Activated T-cell treated with anti-CD3 and anti-CD28 coated beads, Interleukin-2, amount 50 U/mL, for 1 hour (primary cell): ENCODE data around the gene IL34.
"Not testable (repeated sequence)": the region's sequence is repeated elsewhere in the genome, so short reads cannot be mapped to it uniquely, and the experiment has no call there.

Experiments used
- DNase-seq: peaks from one replicate; pipeline ENCODE4 v3.0.0-alpha.2; 2020

IL34 gene

DNA sequence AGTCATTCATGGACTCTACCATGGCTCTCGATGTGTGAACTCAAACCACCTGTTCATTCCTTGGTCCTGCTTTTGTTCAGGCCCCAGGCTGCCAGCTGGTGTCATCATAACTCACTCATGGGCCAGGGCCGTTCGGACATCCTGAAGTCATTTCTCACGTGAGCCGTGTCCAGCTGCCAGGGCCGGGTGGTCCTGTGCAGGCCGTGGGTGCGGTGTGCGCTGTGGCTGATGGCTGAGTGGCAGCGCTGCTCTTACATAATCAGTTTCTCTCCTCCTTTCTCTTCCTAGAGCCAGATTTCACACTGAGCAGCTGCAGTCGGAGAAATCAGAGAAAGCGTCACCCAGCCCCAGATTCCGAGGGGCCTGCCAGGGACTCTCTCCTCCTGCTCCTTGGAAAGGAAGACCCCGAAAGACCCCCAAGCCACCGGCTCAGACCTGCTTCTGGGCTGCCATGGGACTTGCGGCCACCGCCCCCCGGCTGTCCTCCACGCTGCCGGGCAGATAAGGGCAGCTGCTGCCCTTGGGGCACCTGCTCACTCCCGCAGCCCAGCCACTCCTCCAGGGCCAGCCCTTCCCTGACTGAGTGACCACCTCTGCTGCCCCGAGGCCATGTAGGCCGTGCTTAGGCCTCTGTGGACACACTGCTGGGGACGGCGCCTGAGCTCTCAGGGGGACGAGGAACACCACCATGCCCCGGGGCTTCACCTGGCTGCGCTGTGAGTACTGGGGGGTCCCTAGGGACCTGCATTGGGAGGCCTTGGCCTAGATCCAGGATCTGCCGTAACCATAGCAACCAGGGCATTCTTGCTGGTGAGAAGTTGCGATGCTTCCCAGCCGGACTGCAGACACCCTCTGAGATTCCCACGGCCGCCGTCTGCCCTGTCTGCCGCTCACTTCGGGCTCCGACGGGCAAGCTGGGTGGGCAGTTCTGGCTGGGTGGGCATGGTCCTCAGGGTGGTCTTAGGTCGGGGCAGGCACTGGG is at the start of gene IL34:
Gene IL34, plus strand, starts transcription at position 300 of the 982 bp plus-strand sequence. Its CDS starts 389 bp downstream, at position 689.
- no peak for DNase-seq

DNA sequence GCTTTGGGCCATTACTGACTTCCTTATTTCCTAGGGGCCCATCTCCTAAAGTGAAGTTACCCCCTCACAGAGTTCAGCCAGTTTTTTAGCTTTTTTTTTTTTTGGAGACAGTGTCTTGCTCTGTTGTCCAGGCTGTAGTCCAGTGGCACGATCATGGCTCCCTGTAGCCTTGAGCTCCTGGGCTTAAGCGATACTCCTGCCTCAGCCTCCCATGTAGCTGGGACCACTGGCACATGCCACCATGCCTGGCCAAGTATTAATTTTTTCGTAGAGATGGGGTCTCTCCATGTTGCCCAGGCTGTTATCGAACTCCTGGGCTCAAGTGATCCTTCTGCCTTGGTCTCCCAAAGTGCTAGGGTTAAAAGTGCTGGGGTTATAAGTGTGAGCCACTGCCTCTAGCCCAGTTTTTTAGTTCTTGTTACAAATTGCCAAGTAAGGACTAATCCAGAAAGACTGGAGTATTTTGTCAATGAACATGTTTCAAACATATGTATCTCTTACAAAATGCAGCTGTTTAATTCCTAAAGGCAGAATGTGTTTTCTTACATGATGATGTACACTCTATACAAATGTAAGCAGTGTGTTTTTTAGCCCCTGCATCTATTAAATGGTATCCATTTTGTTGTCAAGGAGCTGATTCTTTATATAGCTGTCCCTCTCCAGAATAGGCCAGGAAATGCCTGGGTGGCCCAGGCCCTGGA is 49.1 kb upstream of the IL34 start:
- no peak for DNase-seq

DNA sequence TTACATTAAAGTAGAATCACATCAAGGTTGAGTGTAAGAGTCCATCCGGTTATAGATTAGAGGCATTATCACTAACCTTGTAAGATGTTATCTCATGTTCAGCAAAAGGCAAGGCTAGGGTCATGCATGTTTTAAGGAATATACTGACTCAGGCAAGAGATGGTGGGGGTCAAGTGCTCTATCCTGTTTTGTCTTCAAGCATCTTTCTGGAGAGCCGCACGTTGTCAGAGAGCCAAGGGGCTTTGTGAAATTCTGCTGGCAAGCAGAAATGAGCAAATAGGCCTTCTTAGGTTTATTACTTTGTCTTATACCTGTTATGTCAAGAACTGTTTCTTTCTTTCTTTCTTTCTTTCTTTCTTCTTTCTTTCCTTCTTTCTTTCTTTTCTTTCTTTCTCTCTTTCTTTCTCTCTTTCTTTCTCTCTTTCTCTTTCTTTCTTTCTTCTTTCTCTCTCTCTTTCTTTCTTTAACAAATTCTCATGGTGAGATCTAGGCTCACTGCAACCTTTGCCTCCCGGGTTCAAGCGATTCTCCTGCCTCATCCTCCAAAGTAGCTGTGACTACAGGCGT is 47.3 kb upstream of the IL34 start:
- no peak for DNase-seq

DNA sequence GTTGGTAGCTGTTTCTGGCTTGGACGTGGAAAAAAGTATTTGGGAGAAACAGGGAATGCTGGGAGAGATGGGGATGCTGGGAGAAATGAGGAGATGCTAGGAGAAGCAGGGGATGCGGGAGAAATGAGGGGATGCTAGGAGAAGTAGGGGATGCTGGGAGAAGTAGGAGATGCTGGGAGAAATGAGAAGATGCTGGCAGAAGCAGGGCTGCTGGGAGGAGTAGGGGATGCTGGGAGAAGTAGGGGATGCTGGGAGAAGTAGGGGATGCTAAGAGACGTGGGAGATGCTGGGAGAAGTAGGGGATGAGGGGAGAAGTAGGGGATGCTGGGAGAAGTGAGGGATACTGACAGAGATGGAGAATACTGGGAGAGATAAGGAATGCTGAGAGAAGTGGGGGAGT is 45.6 kb upstream of the IL34 start:
- DNase-seq = no peak

DNA sequence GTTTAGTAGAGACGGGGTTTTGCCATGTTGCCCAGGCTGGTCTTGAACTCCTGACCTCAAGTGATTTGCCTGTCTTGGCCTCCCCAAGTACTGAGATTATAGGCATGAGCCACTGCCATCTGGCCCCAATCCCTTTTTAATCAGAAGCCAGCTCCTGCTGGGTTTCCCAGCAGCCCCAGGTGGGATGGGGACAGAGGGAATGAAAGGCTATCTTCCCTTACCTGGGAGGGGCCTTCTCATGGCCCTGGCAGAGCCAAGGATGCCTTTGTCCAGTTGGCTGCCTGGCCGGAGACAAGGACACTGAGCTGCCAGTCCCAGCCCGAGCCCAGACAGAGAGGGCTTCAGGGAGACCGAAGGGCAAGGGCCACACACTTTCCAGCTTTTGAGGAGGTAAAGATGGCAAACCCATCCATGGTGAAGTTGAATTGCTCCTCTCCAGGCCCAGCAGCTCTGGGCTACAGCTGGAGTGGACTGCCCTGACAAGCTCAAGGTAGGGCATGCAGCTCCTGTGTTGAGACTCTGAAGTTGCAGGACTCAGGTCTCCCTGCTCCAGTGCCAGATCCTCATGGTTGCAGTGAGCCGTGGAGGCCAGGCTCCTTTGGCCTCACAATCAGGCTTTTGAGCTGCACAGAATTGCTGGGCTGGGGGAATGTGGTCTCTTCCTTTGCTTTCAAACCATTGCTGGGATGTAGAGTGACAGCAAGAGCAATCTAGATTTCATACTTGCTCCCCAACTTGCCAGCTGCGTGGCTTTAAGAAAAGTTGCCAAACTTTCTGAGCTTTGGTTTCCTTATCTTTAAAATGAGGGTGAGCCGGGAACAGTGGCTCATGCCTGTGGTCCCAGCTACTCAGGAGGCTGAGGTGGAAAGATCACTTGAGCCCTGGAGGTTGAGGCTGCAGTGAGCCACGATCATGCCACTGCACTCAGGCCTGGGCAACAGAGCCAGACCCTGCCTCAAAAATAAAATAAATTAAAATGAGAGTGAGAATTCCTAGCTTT is 44.5 kb upstream of the IL34 start:
- DNase-seq = no peak

DNA sequence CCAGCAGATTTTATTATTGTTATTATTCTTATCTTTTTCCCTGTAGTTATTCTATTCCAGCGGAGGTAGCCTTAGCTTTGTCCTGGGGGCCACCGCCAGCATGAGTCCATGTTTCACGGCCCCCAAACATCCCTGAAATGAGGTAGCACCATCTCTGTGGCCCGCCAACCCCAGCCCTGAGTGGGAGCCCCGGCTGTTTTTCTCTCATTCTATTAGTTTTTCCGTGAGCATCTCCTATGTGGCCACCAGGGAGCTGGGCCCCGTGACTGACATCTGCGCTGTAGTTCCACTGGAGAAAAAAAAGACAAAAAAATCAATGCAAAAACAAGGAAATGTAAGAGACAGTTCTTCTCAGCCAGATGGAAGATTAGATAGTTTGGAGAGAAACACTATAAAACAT is 43.5 kb upstream of the IL34 start:
- no peak for DNase-seq

DNA sequence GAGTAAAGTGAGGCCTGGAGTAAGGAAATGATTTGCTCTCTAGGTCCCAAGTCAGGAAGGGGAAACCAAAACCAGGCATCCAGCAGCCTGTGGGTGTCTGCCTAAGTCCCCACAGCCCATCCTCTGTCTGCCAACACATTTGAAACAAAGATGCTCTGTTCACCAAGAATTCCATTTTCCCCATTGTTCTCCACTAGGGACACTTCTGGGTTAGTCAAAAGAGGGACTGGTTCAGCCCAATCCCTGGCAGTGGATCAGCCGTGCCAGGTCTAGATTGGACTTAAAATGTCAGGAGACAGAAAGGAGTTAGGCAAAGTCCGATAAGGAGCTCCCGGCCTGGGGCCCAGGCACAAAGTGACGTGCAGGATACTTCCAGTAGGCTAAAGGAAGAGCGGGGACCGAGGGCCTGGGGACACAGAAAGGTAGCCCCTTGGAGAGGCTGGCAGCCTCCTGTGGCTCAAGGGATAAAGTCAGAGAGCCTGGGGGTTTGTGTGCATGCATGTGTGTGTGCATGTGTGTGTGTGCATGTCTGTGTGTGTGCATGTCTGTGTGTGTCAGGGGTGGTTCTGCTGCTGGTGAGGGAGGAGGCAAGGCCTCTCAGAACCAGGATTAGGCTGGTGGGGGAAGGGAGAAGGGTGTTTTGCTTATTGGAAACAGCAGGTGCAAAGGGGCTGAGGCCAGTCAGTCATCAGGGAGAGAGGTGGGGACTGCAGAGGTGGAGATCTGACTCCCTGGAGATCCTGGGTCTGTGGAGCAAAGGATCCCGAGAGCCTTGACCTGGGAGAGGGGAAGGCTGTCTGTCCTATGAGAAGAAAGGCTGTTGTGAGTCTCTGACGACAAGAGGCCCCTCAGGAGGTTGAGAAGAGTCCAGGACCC is 41.7 kb upstream of the IL34 start:
- no peak for DNase-seq

DNA sequence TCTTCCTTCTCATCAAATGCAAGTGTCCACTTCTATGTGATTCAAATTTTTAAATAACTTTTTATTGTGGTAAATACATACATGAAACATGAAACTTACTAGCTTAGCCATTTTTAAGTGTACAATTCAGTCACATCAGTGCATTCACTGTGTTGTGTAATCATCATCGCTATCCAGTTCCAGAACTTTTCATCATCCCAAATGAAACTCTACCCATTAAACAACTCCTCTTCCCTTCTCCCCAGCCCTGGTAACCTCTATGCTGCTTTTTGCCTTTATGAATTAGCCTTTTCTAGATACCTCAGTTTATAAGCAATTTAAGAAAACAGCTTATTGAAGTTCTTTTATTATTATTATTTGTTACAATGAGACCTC is 41.1 kb upstream of the IL34 start:
- no peak for DNase-seq

DNA sequence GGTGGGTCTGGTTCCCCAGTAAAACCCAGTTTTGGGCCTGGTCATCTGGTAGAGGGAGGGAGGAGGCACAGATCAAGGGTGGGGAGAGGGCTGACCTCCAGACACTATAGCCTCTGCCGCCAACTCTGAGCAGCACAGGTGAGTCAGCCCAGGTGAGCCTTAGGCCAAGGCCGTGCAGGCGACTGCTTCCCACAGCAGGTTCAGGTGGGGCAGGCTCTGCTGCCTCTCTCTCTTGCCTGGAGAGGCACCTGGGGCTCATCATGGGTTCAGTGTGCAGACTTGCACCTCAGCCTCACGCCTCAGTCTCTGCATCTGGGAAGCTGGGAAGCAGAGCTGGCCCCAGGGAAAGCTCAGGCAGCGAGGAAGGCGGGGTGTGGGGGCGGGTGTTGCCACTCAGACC is 37.8 kb upstream of the IL34 start:
- DNase-seq = no peak

DNA sequence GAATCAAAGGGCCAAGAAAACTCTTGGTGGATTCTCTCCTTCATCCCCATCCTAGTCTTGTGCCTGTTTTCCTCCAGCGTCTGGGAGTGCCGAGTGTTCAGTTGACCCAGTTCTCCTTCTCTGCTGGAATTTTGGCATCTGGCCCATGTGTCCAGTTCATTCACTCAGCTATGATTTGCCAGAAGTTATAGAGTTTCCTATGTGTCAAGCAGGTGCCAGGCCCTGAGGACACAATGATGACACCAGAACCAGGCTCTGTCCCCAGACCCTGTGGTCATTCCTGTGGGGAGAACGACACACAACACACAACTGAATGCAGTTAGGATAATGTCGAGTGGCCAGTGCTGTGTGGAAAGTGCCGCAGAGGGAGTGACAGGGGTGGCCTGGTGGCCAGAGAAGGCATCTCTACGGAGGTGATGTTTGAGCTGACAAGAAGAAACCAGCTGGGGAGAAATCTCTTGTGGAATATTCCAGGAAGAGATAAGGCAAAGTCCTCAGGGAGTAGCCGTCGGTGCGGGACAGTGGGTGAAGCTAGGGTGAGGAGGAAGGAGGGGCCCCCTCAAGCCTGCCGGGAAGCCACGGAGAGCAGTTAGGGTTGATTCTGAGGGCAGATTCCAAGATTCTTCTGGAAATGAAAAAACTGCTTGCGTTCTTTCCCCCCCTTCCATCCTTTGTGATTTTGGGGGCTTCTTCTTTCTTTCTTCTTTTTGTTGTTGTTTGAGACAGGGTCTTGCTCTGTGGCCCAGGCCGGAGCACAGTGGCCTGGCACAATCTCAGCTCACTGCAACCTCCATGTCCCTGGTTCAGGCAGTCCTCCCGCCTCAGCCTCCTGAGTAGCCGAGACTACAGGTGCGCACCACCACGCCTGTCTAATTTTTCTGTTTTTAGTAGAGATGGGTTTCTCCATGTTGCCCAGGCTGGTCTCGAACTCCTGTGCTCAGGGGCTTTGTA is 35.8 kb upstream of the IL34 start:
- DNase-seq = no peak

DNA sequence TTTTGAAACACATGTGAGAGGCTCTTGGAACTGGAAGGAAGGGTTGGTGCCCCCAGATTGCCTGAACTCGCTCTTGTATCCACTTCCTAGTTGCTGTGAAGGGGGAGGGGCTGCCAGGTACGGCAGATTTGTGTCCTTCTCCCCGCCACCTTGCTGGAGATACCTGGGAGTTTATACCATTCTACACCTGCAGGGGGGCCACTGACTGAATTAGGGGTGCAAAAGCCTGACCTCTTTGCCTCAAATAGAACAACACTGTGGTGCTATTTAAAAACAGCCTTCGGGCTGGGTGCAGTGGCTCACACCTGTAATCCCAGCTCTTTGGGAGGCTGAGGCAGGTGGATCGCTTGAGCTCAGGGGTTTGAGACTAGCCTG is 35.1 kb upstream of the IL34 start:
- no peak for DNase-seq

DNA sequence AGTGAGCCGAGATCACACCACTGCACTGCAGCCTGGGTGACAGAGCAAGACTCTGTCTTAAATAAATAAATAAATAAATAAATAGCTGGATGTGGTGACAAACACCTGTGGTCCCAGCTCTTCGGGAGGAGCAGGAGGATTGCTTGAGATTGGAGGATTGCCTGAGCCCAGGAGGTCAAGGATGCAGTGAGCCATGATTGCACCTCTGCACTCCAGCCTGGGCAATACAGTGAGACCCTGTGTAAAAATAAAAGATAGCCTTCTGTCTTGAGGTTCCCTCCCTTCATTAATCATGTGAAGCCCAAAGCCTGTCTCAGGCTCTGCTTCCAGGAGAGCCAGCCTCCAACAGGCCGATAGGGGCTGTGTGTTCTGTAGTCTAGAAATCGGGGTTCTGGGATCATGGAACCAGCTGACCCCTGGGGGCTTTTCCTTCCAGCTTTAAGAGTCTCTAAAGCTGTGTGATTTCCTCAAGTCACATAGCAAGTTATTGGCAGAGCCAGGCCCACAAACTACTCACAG is 34.5 kb upstream of the IL34 start:
- DNase-seq = no peak

DNA sequence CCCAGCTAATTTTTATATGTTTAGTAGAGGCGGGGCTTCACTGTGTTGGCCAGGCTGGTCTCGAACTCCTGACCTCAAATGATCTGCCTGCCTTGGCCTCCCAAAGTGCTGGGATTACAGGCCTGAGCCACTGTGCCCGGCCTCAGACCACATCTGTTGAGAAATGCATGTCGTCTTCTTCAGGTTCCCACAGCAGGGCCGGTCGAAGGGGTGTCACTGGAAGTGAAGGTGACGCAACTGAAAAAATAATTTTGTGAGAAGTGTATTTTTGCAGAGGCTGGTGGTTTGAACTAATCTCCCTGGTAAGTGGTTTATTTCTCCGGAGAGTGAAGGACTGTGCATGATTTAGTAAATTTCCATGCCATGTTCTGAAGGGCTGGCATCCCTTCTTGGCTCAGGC is 33.4 kb upstream of the IL34 start:
- DNase-seq = no peak

DNA sequence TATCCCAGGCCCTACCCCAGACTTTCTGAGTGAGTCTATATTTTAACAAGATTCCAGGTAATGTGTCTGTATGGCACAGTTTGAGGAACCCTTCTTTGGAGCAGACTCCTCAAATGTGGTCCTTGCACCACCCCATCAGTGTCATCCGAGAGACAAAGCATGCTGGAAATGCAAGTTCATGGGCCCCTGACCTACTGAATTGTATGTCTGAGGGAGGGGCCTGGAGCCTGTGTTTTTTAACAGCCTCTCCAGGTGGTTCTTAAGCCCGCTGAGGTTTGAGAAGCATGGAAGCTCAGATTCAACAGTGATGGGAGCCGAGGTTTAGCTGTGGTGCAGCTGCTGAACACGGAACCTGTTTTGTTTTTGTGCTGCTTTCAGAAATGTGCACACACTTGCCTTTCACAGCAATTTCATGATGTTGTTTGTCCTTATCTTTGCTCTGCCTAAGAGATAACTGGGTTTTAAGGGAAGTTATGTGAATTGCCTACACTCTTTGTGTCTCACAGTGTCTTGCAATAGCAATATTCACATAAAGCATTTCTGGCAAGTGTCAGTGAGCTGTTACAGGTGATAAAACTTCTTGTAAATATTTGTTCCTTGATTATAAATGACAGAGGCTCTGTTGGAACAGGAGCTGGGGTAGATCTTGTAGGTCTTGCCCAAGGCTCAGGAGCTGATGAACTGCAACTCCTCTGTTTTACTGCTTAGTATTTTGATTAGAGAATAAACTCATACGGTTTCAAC is 32.0 kb upstream of the IL34 start:
- no peak for DNase-seq

DNA sequence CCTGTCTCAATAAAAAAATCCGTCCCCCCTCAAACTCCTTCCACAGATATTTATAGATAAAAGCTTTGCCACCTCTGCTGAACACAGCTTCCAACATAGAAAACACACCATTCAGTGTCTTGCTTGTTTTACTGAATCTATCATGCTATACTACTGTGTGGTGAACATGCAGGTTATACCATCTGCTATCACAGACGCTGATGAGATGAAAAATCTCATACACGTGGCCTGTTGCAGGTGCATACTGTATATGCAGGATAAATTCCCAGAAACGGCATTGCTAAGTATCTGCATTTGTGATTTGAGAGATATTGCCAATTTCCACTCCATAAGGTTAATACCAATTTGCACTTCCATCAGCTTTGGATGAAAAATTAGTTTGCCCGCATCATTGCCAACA is 30.4 kb upstream of the IL34 start:
- DNase-seq = no peak

DNA sequence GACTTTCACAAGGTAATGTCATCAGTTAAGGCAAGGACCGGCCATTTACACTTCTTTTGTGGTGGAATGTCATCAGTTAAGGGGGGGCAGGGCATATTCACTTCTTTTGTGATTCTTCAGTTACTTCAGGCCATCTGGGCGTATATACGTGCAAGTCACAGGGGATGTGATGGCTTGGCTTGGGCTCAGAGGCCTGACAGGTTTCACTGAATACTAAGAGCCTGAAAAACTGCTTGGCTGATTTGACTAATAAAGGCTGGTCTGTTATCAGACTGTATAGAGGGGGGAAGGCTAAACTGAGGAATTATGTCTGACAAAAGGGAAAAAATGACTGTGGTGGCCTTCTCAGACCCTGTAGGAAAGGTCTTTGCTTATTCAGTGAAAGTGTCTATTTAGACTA is 24.5 kb upstream of the IL34 start:
- DNase-seq = not testable (repeated sequence)

DNA sequence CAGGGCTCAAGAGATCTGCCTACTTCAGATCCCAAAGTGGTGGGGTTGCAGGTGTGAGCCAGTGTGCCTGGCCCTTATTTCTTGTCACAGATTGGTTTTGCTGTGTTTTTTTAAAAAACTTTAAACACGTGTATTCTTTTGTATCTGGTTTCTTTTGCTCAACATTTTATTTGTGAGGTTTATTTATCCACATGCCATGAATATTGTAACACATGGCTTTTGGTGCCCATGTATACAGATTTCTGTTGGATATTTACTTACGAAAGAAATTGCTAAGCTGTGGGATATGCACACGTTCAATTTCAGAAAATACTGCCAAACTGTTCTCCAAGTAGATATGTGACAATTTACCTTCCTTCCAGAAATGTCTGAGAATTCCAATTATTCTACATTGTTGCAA is 18.7 kb upstream of the IL34 start:
- DNase-seq = no peak

DNA sequence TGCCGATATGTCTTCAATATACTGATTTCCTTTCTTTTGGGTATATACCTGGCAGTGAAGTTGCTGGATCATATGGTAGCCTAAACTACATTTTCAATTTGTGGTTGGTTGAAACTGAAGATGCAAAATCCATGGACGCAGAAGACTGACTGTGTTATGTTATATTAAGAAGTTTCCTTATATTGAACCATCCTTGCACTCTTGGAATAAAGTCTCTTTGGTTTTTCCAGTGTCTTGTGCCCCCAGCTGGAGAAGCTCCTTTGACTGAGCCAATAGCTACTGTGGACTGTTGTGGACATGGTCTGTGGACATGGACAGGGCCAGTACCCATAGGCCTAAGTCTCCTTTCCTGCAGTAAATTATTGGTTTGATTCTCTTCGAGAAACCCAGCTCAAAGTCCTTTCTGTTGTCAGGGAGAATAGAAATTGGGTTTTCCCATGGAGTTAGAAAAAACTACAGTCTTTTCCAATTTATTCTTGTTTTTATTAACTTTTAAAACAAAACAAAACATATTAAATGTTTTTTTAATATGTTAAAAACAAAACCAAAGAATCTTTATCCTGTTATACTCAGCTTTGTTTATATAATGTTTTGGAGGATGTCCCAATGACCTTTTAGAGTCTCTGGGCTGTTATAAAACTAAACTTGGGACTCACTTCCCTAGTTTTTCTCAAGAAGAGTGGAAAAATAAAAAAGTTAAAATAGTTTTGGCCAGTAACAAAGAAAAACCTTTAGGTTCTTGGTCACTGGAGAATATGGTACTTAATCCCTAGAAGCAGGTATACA is 15.2 kb upstream of the IL34 start:
- DNase-seq = no peak

DNA sequence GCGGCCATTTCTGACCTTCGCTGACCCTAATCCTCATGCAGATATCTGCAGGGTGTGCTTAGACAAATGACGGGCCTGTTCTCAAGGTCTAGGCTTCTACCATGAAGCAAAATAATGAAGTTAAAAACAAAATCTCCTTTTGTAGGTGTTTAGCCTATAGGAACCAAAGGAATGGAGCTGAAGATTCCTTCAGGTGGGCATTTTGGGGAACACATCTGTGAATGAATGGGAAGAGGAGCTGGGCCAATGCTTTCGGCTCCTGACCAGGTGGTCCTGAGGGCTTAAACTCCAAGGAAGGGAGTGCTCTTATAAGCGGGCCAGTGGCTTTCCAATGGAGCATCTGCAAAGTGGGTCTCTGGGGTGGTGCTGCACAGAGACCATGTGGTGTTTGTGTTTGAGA is 14.1 kb upstream of the IL34 start:
- DNase-seq = no peak
